ENCODE data around the gene COX19.

The COX19 gene

DNA sequence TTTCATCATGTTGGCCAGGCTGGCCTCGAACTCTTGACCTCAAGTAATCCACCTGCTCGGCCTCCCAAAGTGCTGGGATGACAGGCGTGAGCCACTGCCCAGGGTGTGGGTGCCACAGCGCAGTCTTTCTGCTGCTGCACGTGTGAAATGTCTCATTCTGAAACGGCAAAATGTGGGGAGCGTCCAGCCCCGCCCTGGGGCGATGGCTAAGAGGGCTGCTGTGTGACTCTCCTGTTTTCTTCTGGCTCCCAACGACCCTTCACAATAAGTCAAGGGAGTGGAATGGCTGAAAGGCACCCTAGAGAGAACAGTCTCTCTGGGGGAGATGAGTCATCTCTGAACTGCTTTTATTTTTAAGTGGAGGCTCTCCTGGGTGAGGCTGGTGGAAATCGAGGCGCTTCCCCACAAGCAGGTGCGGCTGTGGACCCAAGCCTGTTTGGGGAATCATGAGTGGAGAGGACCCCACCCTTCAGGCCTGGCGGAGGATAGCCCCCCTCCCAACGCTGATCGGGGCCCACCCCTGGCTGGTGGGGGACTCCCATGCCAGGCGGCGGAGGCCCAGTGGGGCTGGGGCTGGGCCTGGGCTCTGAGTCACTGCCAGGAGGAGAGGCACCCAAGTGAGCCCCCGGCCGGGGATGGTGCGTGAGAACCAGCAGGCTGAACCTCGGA, 38.8 kb downstream of the COX19 start:
- peak overlapping the region; percentile 72 for H3K4me3 ChIP-seq (ENCODE audit: low read length)
- peaks cover 3% of the 10 kb centered on the region; the same call in 1 of the 2 replicates for H3K9me3 ChIP-seq (ENCODE audit: insufficient read depth, low read length)
- H3K27ac ChIP-seq (ENCODE audit: low read length), result peak overlapping the region; percentile 73
- peak overlapping the region; percentile 42; the same call in 1 of the 2 replicates for H3K9ac ChIP-seq (ENCODE audit: low read length)
- peaks cover 2% of the 10 kb centered on the region for H3K36me3 ChIP-seq (replicated peaks; ENCODE audit: low read depth, low read length)
- peak overlapping the region; percentile 91 for H3K4me2 ChIP-seq (ENCODE audit: low read length)
- no peaks in the 10 kb centered on the region for H3K79me2 ChIP-seq (ENCODE audit: low read length)
- H3K4me1 ChIP-seq (ENCODE audit: low read length), result peaks cover 39% of the 10 kb centered on the region
- TF ChIP-seq EZH2phosphoT487 (IDR thresholded peaks at IDR 0.05; ENCODE audit: low read depth), result no peak
- TF ChIP-seq, protein P1, sequence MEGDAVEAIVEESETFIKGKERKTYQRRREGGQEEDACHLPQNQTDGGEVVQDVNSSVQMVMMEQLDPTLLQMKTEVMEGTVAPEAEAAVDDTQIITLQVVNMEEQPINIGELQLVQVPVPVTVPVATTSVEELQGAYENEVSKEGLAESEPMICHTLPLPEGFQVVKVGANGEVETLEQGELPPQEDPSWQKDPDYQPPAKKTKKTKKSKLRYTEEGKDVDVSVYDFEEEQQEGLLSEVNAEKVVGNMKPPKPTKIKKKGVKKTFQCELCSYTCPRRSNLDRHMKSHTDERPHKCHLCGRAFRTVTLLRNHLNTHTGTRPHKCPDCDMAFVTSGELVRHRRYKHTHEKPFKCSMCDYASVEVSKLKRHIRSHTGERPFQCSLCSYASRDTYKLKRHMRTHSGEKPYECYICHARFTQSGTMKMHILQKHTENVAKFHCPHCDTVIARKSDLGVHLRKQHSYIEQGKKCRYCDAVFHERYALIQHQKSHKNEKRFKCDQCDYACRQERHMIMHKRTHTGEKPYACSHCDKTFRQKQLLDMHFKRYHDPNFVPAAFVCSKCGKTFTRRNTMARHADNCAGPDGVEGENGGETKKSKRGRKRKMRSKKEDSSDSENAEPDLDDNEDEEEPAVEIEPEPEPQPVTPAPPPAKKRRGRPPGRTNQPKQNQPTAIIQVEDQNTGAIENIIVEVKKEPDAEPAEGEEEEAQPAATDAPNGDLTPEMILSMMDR (IDR thresholded peaks at IDR 0.05; ENCODE audit: low read depth, low read length), result no peak
- no peaks in the 10 kb centered on the region for H4K20me1 ChIP-seq (ENCODE audit: insufficient read depth, low read length)
- H2AFZ ChIP-seq (ENCODE audit: low read depth, low read length), result no peak overlapping the region
- peaks cover 2% of the 10 kb centered on the region; the same call in 1 of the 2 replicates for H3K27me3 ChIP-seq (ENCODE audit: low read depth, low read length)

DNA sequence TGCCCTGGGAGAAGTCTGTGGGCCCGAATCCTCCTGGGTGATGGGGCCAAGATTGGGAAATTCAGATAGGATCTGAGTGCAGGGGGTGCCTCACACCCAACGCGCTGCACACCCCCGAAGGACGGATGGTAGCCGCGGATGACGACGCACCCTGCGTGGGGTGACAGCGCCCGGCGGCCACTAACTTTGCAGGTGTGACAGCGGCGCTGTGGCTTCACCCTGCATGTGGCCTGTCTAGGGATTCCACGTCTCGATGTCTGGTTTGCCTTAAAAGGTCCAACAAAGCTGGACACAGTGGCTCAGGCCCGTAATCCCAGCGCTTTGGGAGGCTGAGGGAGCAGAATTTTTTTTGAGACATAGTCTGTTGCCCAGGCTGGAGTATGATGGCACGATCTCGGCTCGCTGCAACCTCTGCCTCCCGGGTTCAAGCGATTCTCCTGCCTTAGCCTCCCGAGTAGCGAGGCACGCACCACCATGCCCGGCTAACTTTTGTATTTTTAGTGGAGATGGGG, 39.4 kb downstream of the COX19 start:
- Histone ChIP-seq H3K4me1 (ENCODE audit: low read length) (peaks cover 34% of the 10 kb centered on the region), H3K36me3 (replicated peaks; ENCODE audit: low read depth, low read length) (peaks cover 2% of the 10 kb centered on the region), H3K9me3 (ENCODE audit: insufficient read depth, low read length) (peaks cover 3% of the 10 kb centered on the region; the same call in 1 of the 2 replicates), H4K20me1 (ENCODE audit: insufficient read depth, low read length) (no peaks in the 10 kb centered on the region), H3K27me3 (ENCODE audit: low read depth, low read length) (no peaks in the 10 kb centered on the region; the same call in 1 of the 2 replicates), H3K27ac (ENCODE audit: low read length) (peak overlapping the region; percentile 73), H3K9ac (ENCODE audit: low read length) (peak overlapping the region; percentile 42; the same call in 1 of the 2 replicates), H3K79me2 (ENCODE audit: low read length) (no peaks in the 10 kb centered on the region), H3K4me3 (ENCODE audit: low read length) (peak overlapping the region; percentile 72), H3K4me2 (ENCODE audit: low read length) (peak overlapping the region; percentile 91), H2AFZ (ENCODE audit: low read depth, low read length) (no peak overlapping the region)
- TF ChIP-seq, protein P1 (IDR thresholded peaks at IDR 0.05; ENCODE audit: low read depth, low read length), result no peak
- no peak for TF ChIP-seq EZH2phosphoT487 (IDR thresholded peaks at IDR 0.05; ENCODE audit: low read depth)

DNA sequence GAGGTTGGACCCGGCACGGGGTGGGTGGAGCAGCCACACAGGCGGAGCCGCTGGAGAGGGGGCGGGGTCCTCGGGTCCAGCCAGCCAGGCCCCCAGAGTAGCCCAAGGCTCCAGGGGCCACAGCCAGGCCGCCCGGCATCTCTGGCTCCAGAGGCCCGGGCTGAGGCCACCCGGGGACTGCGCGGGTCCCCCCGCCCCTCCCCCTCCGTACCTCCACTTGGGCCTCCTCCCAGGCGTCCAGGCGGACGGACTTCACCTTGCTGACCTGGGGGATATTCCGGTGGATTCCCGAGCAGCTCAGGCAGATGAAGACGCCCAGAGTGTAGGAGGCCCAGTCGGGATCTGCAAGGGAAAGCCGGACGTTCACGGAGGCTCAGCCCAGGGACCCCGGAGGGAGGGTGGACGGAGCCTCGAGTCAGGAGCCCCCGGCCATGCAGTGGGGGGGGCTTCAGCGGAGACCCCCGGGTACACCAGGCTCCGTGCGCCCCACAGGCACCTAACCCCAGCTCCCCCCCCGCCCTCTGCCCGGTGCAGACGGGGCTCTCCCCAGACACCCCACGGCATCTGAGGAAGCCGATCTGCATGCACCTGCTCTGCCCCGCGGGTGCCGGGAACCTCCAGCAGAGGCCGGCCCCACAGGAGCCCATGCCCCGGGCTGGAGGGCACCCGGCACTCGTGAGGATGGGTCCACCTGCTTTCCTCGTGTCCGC, 40.0 kb downstream of the COX19 start:
- Histone ChIP-seq H3K27me3 (ENCODE audit: low read depth, low read length) (no peaks in the 10 kb centered on the region; the same call in 1 of the 2 replicates), H3K4me1 (ENCODE audit: low read length) (peaks cover 27% of the 10 kb centered on the region), H2AFZ (ENCODE audit: low read depth, low read length) (no peak overlapping the region), H4K20me1 (ENCODE audit: insufficient read depth, low read length) (no peaks in the 10 kb centered on the region), H3K79me2 (ENCODE audit: low read length) (no peaks in the 10 kb centered on the region), H3K9ac (ENCODE audit: low read length) (peak overlapping the region; percentile 42; the same call in 1 of the 2 replicates), H3K27ac (ENCODE audit: low read length) (peak overlapping the region; percentile 73), H3K36me3 (replicated peaks; ENCODE audit: low read depth, low read length) (peaks cover under 1% of the 10 kb centered on the region), H3K4me2 (ENCODE audit: low read length) (peak overlapping the region; percentile 91), H3K9me3 (ENCODE audit: insufficient read depth, low read length) (peaks cover 3% of the 10 kb centered on the region; the same call in 1 of the 2 replicates), H3K4me3 (ENCODE audit: low read length) (peak overlapping the region; percentile 72)
- TF ChIP-seq, protein P1 (IDR thresholded peaks at IDR 0.05; ENCODE audit: low read depth, low read length), result no peak
- no peak for TF ChIP-seq EZH2phosphoT487 (IDR thresholded peaks at IDR 0.05; ENCODE audit: low read depth)

Data from OCI-LY3 (cell line).